ENCODE data around the gene GDPD4. TPM values are rescaled to one million over a fixed set of nuclear protein-coding genes. Genes with fewer than 3 reads are reported as not detected.

GDPD4 gene
- not detected for total RNA-seq

GRCh38 chr11:77301510-77301909 lies at the start of gene GDPD4:
Gene GDPD4 (minus strand): TSS chr11:77301686. CDS start chr11:77285137, 16,549 bp downstream.
- no peak within 1 kb of the TSS for H3K27ac ChIP-seq
- WGBS, result 91% methylated on average over 15 of the region's 15 CpGs

GRCh38 chr11:77347948-77348347 lies 46.5 kb upstream of the GDPD4 start:
- no peak for DNase-seq (ENCODE audit: low spot score in 2 of 2)
- Histone ChIP-seq H3K9me3 (no peaks in the 10 kb centered on the region), H3K4me1 (peaks cover 4% of the 10 kb centered on the region), H3K27me3 (no peaks in the 10 kb centered on the region), H3K27ac (no peak overlapping the region), H3K4me3 (no peak overlapping the region), H3K36me3 (no peaks in the 10 kb centered on the region)
- TF ChIP-seq POLR2AphosphoS5 (IDR thresholded peaks at IDR 0.05) (no peak), CTCF (IDR thresholded peaks at IDR 0.05) (no peak), EP300 (IDR thresholded peaks at IDR 0.05) (no peak), POLR2A (IDR thresholded peaks at IDR 0.05) (no peak)
- 84% methylated on average over 2 of the region's 2 CpGs for WGBS

More at GRCh38 chr11:77301510-77301909, at the start of gene GDPD4:
- DNase-seq (ENCODE audit: low spot score in 2 of 2), result no peak
- H3K36me3 ChIP-seq, result no peaks in the 10 kb centered on the region
- H3K4me3 ChIP-seq, result no peak within 1 kb of the TSS
- H3K4me1 ChIP-seq, result no peaks in the 10 kb centered on the region
- no peaks in the 10 kb centered on the region for H3K27me3 ChIP-seq
- TF ChIP-seq POLR2A (IDR thresholded peaks at IDR 0.05), result no peak
- no peak for TF ChIP-seq POLR2AphosphoS5 (IDR thresholded peaks at IDR 0.05)
- no peak for TF ChIP-seq CTCF (IDR thresholded peaks at IDR 0.05)
- TF ChIP-seq EP300 (IDR thresholded peaks at IDR 0.05), result no peak
- H3K9me3 ChIP-seq, result no peaks in the 10 kb centered on the region

GRCh38 chr11:77346906-77347603 lies 45.6 kb upstream of the GDPD4 start:
- TF ChIP-seq POLR2A (IDR thresholded peaks at IDR 0.05), result no peak
- TF ChIP-seq POLR2AphosphoS5 (IDR thresholded peaks at IDR 0.05), result no peak
- no peak for TF ChIP-seq CTCF (IDR thresholded peaks at IDR 0.05)
- TF ChIP-seq EP300 (IDR thresholded peaks at IDR 0.05), result no peak
- Histone ChIP-seq H3K36me3 (no peaks in the 10 kb centered on the region), H3K27ac (no peak overlapping the region), H3K4me3 (no peak overlapping the region), H3K9me3 (no peaks in the 10 kb centered on the region), H3K4me1 (peaks cover 4% of the 10 kb centered on the region), H3K27me3 (no peaks in the 10 kb centered on the region)
- WGBS, result 95% methylated on average over 2 of the region's 2 CpGs
- DNase-seq (ENCODE audit: low spot score in 2 of 2), result no peak

GRCh38 chr11:77345621-77346020 lies 44.1 kb upstream of the GDPD4 start:
- Histone ChIP-seq H3K27ac (no peak overlapping the region), H3K4me1 (no peaks in the 10 kb centered on the region), H3K36me3 (peaks cover 3% of the 10 kb centered on the region), H3K9me3 (no peaks in the 10 kb centered on the region), H3K27me3 (no peaks in the 10 kb centered on the region), H3K4me3 (no peak overlapping the region)
- WGBS, result 76% methylated on average over 3 of the region's 3 CpGs
- no peak for TF ChIP-seq EP300 (IDR thresholded peaks at IDR 0.05)
- no peak for TF ChIP-seq POLR2AphosphoS5 (IDR thresholded peaks at IDR 0.05)
- no peak for TF ChIP-seq POLR2A (IDR thresholded peaks at IDR 0.05)
- TF ChIP-seq CTCF (IDR thresholded peaks at IDR 0.05), result no peak
- DNase-seq (ENCODE audit: low spot score in 2 of 2), result no peak

GRCh38 chr11:77340501-77340900 lies 39.0 kb upstream of the GDPD4 start:
- no peak for DNase-seq (ENCODE audit: low spot score in 2 of 2)
- no peaks in the 10 kb centered on the region for H3K27me3 ChIP-seq
- H3K36me3 ChIP-seq, result peaks cover 23% of the 10 kb centered on the region
- H3K27ac ChIP-seq, result no peak overlapping the region
- no peak overlapping the region for H3K4me3 ChIP-seq
- no peak for TF ChIP-seq POLR2A (IDR thresholded peaks at IDR 0.05)
- TF ChIP-seq EP300 (IDR thresholded peaks at IDR 0.05), result no peak
- no peak for TF ChIP-seq CTCF (IDR thresholded peaks at IDR 0.05)
- TF ChIP-seq POLR2AphosphoS5 (IDR thresholded peaks at IDR 0.05), result no peak
- 49% methylated on average over 3 of the region's 3 CpGs for WGBS
- no peaks in the 10 kb centered on the region for H3K4me1 ChIP-seq
- no peaks in the 10 kb centered on the region for H3K9me3 ChIP-seq
